ENCODE measurements around the gene LIMCH1. TPM values are rescaled to one million over a fixed set of nuclear protein-coding genes. Genes with fewer than 3 reads are reported as not detected.
A peak's percentile ranks its signal among the peaks of the same experiment; 100 is the strongest.

The LIMCH1 gene
- total and polyA plus RNA-seq, 2 donors = 18.4 to 93.5 TPM

DNA sequence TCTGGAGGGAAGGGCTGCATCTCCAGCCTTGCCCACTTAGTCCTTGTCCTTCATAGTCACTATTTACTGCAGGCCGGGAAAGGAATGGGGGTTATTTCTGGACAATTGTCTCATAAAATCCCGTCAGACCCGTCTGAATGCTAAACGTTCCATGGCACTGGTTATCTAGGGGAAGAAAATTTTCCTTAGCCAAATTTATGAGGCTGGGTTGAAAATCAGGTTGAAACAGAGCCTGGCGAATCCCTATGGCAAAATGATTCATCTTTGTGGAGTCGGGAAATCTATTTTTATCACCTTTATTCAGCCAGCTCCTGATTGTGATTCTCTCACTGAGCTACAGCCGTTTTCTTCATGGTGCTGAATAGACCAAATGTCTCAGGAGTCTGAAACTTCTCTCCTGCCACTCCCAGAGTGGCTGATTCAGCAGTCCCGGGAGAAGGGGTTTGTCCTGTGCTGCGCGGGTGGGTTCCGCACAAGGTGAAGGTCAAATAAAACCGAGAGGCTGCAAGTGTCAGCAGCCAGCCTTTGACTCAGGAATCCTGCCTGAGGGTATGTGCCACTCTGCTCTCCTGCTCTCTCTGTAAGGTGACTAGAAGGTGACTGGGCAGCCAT lies 1.0 kb downstream of the LIMCH1 start:
- Histone ChIP-seq H3K4me3 (ENCODE audit: low read depth, low read length) (no peak overlapping the region), H3K36me3 (ENCODE audit: insufficient read depth) (no peaks in the 10 kb centered on the region), H3K27ac (ENCODE audit: low read depth) (no peak overlapping the region), H3K4me1 (ENCODE audit: insufficient read depth) (peaks cover 1% of the 10 kb centered on the region)
- no peak for DNase-seq (ENCODE audit: extremely low spot score)
- WGBS = 40% methylated on average over 12 of the region's 12 CpGs

- Histone ChIP-seq H3K27ac (ENCODE audit: low read depth) (no peak overlapping the region), H3K36me3 (ENCODE audit: insufficient read depth) (no peaks in the 10 kb centered on the region), H3K4me1 (ENCODE audit: insufficient read depth) (peaks cover 1% of the 10 kb centered on the region), H3K4me3 (ENCODE audit: low read depth, low read length) (no peak overlapping the region)
- no peak for DNase-seq (ENCODE audit: extremely low spot score)
Measured at GRCh38 chr4:41539711-41540110, 1.8 kb downstream of the LIMCH1 start.

DNA sequence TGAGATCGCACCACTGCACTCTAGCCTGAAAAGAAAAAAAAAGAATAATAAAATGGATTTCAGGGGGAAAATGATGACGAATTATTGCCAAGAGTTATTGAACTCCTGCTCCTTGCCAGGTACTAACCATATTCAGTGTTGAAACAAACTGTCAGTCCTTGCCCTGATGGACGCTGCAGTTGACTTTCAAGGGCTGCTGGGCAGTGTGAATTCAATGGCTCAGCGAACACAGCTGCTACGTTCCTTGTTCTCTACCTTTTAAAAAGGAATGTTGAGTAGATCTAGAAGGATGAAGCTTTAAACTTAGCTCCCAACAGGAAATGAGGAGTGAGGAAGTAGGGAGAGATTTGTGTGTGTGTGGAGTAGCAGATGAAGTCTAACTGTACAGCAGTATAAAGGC lies 2.7 kb downstream of the LIMCH1 start:
- Histone ChIP-seq H3K4me1 (ENCODE audit: insufficient read depth) (peaks cover 1% of the 10 kb centered on the region), H3K4me3 (ENCODE audit: low read depth, low read length) (no peak overlapping the region), H3K36me3 (ENCODE audit: insufficient read depth) (no peaks in the 10 kb centered on the region), H3K27ac (ENCODE audit: low read depth) (no peak overlapping the region)
- WGBS = 95% methylated on average over 5 of the region's 5 CpGs
- no peak for DNase-seq (ENCODE audit: extremely low spot score)

DNA sequence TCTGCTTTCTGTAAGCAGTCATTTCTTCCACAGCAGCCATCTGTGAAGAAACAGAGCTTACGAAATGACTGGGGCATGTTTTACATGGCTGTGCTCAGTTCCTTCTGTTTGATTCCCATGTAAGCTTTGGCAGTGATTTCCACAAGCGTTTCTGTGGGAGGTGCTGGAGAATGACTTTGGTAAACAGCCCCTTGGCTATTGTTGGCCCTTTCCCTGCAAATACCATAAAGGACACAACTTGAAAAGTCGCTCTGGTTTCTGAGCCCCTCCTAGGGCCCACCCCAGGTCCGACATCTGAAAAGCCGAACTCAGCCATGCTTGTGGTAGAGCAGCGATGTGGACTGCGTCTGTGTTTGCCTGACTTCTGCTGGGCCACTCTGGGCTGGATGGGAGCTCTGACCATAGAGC lies 3.7 kb downstream of the LIMCH1 start:
- DNase-seq (ENCODE audit: extremely low spot score) = no peak
- Histone ChIP-seq H3K36me3 (ENCODE audit: insufficient read depth) (no peaks in the 10 kb centered on the region), H3K4me1 (ENCODE audit: insufficient read depth) (peaks cover 1% of the 10 kb centered on the region), H3K4me3 (ENCODE audit: low read depth, low read length) (no peak overlapping the region), H3K27ac (ENCODE audit: low read depth) (peak overlapping the region; percentile 28)
- WGBS = 59% methylated on average over 7 of the region's 7 CpGs

- Histone ChIP-seq H3K4me1 (ENCODE audit: insufficient read depth) (peaks cover 1% of the 10 kb centered on the region), H3K4me3 (ENCODE audit: low read depth, low read length) (no peak overlapping the region), H3K36me3 (ENCODE audit: insufficient read depth) (no peaks in the 10 kb centered on the region), H3K27ac (ENCODE audit: low read depth) (no peak overlapping the region)
- 75% methylated on average over 5 of the region's 5 CpGs for WGBS
- DNase-seq (ENCODE audit: extremely low spot score) = no peak
Measured at GRCh38 chr4:41542526-41543275, 4.7 kb downstream of the LIMCH1 start.

- peaks cover 1% of the 10 kb centered on the region for H3K4me1 ChIP-seq (ENCODE audit: insufficient read depth)
- DNase-seq (ENCODE audit: extremely low spot score) = no peak
- no peak overlapping the region for H3K4me3 ChIP-seq (ENCODE audit: low read depth, low read length)
- no peaks in the 10 kb centered on the region for H3K36me3 ChIP-seq (ENCODE audit: insufficient read depth)
- 70% methylated on average over 6 of the region's 6 CpGs for WGBS
- H3K27ac ChIP-seq (ENCODE audit: low read depth) = no peak overlapping the region
Measured at GRCh38 chr4:41545238-41545637, 7.3 kb downstream of the LIMCH1 start.

DNA sequence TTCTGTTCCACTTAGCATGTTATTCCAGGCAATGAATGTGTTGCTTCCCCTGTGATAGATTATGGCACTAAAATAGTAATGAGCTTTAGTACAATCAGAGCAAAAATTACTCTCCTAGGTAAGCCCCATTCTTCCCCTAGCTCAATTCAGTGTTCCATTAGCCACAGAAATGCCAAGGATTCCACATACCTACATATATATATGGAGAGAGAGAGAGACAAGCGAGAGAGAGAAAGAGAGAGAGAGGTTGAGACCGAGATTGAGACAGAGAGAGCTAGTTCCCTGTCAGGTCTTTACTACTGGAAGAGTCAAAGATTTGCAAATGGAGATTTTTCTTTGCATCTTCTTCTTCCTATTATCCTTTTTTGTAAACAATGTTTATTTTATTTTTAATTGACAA lies 8.7 kb downstream of the LIMCH1 start:
- no peaks in the 10 kb centered on the region for H3K36me3 ChIP-seq (ENCODE audit: insufficient read depth)
- H3K4me1 ChIP-seq (ENCODE audit: insufficient read depth) = peaks cover 1% of the 10 kb centered on the region
- 96% methylated on average over 2 of the region's 2 CpGs for whole genome bisulfite sequencing
- no peak overlapping the region for H3K4me3 ChIP-seq (ENCODE audit: low read depth, low read length)
- no peak overlapping the region for H3K27ac ChIP-seq (ENCODE audit: low read depth)
- no peak for DNase-seq (ENCODE audit: extremely low spot score)

DNA sequence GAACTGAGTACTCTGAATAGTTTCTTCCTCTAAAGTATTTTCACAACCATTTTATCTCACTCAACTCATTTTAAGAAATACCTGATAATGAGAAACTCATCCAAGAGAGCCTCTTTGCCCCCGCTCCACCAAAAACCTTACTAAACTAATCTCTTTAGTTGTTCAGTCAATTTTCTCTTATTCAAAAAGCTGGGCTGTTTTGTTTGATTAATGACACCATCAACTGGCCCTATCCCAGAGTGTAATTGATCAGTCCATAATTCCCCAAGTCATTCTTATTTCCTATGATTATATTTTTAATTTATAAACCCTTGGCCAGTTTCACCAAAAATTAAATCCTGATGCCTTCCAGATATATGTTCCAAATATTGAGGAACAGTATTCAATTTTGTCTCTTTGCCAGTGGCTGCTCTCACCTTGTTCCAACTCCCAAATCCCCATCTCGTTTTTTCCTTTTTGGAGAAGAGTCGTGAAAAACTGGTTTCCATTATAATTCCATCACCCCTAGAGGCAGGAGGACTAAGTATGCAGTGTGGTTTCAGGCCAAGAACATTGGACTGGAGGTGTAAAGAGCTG lies 10.4 kb downstream of the LIMCH1 start:
- WGBS = 77% methylated on average over 3 of the region's 3 CpGs
- no peaks in the 10 kb centered on the region for H3K36me3 ChIP-seq (ENCODE audit: insufficient read depth)
- no peak overlapping the region for H3K4me3 ChIP-seq (ENCODE audit: low read depth, low read length)
- no peak for DNase-seq (ENCODE audit: extremely low spot score)
- H3K27ac ChIP-seq (ENCODE audit: low read depth) = no peak overlapping the region
- peaks cover under 1% of the 10 kb centered on the region for H3K4me1 ChIP-seq (ENCODE audit: insufficient read depth)

GRCh38 chr4:41549478-41549877 lies 11.5 kb downstream of the LIMCH1 start:
- no peak overlapping the region for H3K4me3 ChIP-seq (ENCODE audit: low read depth, low read length)
- H3K27ac ChIP-seq (ENCODE audit: low read depth) = no peak overlapping the region
- DNase-seq (ENCODE audit: extremely low spot score) = no peak
- 81% methylated on average over 3 of the region's 3 CpGs for WGBS
- H3K36me3 ChIP-seq (ENCODE audit: insufficient read depth) = no peaks in the 10 kb centered on the region
- H3K4me1 ChIP-seq (ENCODE audit: insufficient read depth) = peaks cover 2% of the 10 kb centered on the region

GRCh38 chr4:41550308-41550707 lies 12.4 kb downstream of the LIMCH1 start:
- no peaks in the 10 kb centered on the region for H3K36me3 ChIP-seq (ENCODE audit: insufficient read depth)
- H3K4me1 ChIP-seq (ENCODE audit: insufficient read depth) = peaks cover 2% of the 10 kb centered on the region
- H3K4me3 ChIP-seq (ENCODE audit: low read depth, low read length) = no peak overlapping the region

DNA sequence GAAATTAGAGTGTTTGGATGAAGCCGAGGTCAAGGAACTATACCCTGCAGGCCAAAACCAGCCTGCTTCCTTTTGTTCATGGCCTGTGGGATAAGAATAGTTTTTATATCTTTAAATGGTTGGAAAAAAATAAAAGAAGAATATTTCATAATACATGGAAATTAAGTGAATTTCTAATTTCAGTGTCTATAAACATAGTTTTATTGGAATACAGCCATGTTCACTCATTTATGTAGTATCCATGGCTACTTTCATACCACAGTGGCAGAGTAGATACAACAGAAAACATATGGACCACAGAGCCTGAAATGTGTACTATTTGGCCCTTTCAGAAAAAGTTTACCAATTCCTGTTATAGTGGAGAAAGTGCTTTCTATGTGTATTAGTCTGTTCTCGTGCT lies 13.6 kb downstream of the LIMCH1 start:
- DNase-seq (ENCODE audit: extremely low spot score) = no peak
- Histone ChIP-seq H3K4me1 (ENCODE audit: insufficient read depth) (peaks cover 2% of the 10 kb centered on the region), H3K27ac (ENCODE audit: low read depth) (no peak overlapping the region), H3K36me3 (ENCODE audit: insufficient read depth) (no peaks in the 10 kb centered on the region), H3K4me3 (ENCODE audit: low read depth, low read length) (no peak overlapping the region)
- 73% methylated on average over 2 of the region's 2 CpGs for WGBS

More at GRCh38 chr4:41550308-41550707, 12.4 kb downstream of the LIMCH1 start:
- H3K27ac ChIP-seq (ENCODE audit: low read depth) = no peak overlapping the region
- no peak for DNase-seq (ENCODE audit: extremely low spot score)

GRCh38 chr4:41554905-41555304 lies 16.9 kb downstream of the LIMCH1 start:
- 93% methylated on average over 4 of the region's 4 CpGs for WGBS
- Histone ChIP-seq H3K4me3 (ENCODE audit: low read depth, low read length) (no peak overlapping the region), H3K4me1 (ENCODE audit: insufficient read depth) (peaks cover 2% of the 10 kb centered on the region), H3K36me3 (ENCODE audit: insufficient read depth) (no peaks in the 10 kb centered on the region), H3K27ac (ENCODE audit: low read depth) (no peak overlapping the region)
- DNase-seq (ENCODE audit: extremely low spot score) = no peak

DNA sequence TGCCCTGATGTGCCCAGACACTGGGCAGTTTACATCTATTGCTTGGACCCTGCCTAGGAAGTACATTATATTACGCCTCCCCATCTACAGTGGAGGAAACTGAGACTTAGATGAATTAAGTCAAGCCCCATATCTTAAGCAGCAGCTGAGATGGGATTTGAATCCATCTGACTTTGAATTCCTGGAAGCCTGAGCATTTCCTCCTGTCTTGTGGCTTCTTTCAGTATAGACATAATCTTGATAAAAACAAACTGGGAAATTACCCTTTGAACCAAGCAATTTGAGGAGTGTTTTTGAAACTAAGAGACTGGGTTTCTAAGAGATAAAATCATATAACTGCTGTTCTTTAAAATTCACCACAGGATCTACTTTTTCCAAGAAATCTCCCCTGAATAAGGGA lies 18.6 kb downstream of the LIMCH1 start:
- no peak for DNase-seq (ENCODE audit: extremely low spot score)
- 89% methylated on average over 1 of the region's 1 CpG for WGBS
- H3K36me3 ChIP-seq (ENCODE audit: insufficient read depth) = no peaks in the 10 kb centered on the region
- H3K4me3 ChIP-seq (ENCODE audit: low read depth, low read length) = no peak overlapping the region
- no peak overlapping the region for H3K27ac ChIP-seq (ENCODE audit: low read depth)
- peaks cover 2% of the 10 kb centered on the region for H3K4me1 ChIP-seq (ENCODE audit: insufficient read depth)

DNA sequence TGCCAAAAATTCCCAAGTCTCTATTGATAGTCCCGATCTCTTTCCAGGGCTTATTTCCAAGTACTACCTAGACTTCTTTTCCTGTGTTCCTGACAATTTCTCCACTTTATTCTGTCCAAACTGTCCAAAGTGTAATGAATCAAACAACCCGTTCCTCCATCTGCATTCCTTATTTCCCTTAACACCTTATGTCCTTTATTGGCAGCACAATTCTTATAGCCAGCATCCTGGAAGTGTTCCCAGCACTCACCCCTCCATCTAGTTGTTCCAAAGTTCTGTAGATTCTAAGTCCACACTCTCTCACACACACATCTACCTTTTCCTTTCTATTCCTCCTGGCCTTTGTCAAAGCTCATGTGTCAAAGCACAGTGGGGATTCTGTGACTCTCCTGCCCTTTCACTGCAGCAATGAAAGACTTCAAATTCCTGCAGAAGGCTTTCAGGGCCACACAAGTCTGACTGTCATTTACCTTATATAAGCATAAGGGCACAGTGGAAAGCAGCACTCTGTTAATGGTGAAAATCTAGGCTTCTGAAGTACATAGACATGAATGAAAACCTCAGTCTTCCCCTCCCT lies 22.1 kb downstream of the LIMCH1 start:
- H3K36me3 ChIP-seq (ENCODE audit: insufficient read depth) = no peaks in the 10 kb centered on the region
- 79% methylated on average over 2 of the region's 2 CpGs for WGBS
- no peak for DNase-seq (ENCODE audit: extremely low spot score)
- H3K4me3 ChIP-seq (ENCODE audit: low read depth, low read length) = no peak overlapping the region
- H3K4me1 ChIP-seq (ENCODE audit: insufficient read depth) = no peaks in the 10 kb centered on the region
- no peak overlapping the region for H3K27ac ChIP-seq (ENCODE audit: low read depth)

Measured in urinary bladder (tissue), 4 donors.